HG03139 (cell line): Measurements from ENCODE around the gene CD83.

ENCODE experiments used
- ATAC-seq: cut with Tn5 transposase; IDR thresholded peaks from one replicate; pipeline ENCODE4 v1.9.1; 2021; ENCODE audit not compliant: unreplicated experiment

Gene CD83

DNA sequence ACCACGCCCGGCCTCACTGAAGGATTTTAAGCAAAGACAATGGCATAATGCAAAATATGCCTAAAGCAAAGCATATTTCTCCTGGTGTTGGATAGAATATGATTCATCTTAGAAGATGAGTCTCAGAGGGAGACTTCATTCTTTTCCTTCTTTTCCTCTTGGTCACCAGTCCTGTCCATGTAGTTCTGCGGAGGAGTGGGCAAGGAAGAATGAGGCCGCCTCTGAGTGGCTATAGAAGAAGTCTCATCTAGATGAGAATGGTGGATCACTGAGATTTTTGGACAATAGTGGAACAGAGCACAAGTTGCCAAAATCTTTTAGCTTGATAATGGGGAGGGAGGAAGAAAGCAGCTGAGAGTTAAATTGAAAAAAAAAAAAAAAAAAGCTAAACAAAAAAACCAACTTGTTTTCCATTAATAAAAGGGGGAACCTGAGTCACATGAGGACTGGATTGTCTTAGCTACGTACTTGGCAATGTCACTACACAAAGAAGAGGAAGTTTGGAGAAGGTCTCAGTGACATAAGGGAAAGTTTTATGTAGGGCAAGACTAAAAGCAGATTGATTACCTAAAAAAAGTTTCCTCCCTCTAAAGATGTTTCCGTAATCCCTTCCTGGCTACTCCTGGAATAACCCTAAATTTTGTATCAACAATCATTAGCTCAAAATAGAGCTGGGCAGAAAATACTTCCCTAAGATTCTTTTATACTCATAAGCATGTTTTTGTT, 6.0 kb downstream of the CD83 start:
- no peak for ATAC-seq

DNA sequence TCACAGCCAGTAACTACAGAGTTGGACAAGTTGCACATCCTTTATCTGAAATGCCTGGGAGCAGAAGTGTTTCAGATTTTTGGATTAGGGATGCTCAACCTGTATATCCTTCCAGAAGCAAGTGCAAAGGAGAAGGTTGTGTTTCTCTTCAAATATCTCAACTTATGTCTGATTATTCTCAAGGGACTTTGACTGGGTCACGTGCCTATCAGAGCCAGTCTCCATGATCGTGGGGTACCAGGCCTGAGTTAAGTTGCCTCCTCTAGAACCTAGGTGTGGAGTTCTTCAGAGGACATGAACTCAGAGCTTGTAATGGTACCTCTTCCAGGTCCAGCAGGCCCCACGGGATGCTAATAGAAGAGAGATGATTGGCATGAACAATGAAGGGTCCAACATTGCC, 7.8 kb downstream of the CD83 start:
- ATAC-seq = no peak

DNA sequence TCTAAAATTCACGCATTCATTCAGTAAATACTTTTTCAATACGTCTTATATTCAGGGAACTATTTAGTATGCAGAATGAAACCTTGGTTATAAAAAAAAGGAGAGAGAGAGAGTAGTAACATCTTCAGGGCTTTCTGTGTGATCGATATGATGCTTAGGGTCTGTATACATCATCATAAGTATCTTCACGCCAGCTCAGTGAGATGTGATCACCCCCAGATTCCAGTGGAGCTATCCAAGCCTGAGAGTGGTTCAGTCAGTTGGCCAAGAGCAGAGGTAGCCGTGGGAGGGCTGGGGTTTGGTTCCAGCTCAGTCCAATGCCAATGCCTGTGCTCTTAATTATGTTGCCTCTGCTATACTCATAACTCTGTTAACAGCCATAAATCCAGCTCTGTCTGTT, 8.6 kb downstream of the CD83 start:
- no peak for ATAC-seq

DNA sequence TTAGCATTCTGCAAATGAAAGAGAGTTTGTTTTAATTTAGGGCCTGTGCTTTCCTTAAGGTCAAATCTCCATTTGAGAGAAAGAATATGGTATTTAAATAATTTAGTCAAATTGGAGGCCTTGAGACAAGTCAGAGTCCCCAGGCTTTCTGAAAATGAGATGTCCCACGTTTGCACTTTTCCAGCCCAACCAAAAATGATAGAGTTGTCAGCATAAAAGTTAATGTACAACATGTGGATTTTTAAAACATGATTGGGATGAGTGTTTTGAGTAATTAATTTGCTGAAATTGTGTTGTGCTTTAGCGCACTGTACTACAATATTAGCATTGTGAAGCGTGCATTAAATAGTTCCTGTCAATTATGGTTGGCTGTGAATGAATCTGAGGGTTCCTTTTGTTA, 10.0 kb downstream of the CD83 start:
- ATAC-seq = no peak

DNA sequence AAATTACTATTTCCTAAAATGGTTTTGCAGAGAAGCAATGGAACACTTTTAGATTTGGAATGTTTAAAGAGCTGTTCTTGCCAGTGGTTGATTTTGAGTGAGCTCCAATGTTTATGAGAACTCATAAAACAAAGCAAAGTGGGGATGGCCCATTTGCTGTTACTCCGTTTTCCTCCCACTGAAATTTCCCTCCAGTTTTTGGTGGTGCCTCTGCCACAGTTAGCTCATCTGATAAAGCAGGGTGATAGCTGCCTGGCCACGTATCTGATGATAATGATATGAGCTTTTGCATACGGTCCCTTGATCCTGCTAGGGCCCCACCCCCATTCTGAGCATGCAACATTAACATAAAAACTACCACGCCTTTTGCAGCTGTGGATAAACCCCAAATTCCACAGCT, 10.4 kb downstream of the CD83 start:
- ATAC-seq = no peak

DNA sequence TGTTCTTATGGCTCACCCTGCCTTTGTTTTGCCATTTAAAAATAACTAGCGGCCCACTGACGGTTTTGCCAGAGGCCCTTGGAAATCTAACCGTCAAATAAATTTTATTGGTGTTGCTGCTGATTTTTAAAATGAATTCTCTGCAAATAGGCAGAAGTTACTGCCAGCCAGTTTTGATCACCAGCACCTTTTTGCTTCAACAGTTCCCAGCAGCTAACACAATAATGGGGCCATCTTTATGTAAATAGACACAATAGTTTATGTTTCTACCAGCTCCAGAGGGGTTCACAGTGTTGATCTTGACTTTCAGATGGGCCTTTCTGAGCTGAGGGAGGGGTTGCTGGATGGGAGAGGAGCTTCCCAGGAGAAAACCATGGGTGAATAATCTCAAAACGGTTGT, 11.2 kb downstream of the CD83 start:
- no peak for ATAC-seq

DNA sequence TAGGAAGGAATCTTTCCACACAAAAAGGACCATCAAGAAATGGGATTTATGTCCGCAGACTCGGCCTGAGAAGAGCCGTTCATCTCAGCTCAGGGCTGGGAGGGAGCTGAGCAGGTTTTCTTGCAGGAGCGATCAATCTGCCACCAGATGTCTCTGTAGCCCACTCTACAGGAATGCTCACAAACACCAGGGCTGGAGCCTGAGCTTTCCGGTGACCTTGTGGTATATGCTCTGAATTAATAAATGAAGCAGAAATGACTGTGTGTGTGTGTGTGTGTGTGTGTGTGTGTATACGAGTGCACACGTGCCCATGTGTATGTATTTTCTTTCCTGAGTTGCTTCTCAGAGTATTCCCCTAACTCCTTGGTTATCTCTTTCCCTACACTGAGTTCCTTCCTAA, 12.0 kb downstream of the CD83 start:
- ATAC-seq = no peak

DNA sequence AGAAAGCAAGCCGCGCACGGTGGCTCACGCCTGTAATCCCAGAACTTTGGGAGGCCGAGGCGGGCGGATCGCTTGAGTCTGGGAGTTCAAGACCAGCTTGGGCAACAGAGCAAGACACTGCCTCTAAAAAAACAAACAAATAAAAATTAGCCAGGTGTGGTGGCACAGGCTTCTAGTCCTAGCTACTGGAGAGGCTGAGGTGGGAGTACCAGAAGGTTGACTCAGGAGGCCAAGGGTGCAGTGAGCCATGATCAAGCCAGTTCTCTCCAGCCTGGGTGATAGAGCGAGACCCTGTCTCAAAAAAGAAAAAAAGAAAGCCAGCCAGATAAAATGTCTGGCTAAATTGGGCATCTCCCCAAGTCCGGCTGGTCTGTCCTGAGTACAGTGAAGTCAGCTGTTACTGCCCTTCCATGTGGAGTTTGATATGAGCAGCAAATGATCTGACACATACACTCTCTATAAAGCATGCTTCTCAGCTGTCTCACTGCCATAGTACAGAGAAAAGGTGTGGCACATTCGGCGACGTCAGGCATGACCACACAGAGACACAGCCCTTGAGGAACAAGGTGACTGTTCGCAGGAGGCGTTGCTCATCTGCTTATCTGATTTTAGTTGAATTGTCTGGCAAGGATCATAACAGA, 13.0 kb downstream of the CD83 start:
- no peak for ATAC-seq

DNA sequence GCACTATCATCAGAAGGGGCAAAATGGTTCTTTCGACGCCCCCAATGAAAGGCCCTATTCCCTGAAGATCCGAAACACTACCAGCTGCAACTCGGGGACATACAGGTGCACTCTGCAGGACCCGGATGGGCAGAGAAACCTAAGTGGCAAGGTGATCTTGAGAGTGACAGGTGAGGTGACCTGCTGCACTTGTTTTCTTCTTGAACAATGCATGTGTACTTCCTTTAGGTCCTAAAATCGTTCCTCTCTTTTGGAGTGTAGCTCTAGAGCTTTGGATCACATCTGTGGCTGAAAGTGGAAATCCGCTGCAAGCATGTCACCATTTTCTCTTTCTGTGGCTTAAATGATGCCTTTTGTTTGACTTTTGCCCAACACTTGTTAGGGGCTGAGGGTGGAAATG, 14.0 kb downstream of the CD83 start:
- ATAC-seq = no peak

DNA sequence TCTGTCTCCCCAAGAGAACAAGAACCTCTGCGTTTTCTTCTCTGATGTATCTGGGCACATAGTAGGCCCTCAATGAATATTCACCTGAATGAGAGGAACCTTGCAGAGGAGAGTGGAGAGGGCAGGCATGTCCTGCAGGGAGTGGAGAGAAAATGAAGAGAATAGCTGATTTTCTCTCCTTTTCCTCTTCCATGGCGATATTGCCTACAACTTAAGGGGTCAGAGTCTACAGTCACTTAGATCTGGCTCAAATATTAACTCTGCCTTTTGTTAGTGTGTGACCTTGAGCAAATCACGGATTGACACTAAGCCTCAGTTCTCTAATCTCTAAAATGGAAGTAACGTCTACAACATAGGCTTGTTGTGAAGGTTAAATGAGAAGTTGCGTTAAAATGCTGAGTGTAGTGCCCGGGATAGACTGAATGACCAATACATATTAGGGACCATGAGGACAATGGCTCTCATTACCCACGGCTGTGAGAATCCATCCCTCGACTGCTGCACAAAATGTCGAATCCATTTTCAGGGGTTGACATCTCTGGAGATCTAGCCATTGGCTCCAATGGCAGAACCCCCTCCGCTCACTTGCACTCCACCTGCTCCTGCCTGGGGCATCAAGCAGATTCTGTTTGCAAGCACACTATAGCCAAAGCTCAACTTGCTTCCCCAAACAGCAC, 14.8 kb downstream of the CD83 start:
- no peak for ATAC-seq

DNA sequence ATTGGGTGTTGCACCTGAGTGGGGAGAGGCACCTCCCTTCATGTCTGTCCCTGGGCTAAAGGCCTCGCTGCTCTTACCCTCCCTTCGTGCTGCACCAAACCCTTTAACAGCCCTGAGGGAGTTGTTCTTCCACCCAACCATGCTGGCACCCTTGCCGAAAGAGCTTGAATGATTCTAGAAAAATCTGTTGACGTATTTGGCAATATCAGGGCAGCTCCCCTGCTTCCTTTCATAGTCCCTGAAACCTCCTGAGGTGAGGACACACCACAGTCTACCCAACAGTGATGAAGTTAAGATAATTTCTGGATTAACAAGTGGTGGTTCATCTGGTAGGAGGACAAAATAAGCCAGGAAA, 15.3 kb downstream of the CD83 start:
- no peak for ATAC-seq

DNA sequence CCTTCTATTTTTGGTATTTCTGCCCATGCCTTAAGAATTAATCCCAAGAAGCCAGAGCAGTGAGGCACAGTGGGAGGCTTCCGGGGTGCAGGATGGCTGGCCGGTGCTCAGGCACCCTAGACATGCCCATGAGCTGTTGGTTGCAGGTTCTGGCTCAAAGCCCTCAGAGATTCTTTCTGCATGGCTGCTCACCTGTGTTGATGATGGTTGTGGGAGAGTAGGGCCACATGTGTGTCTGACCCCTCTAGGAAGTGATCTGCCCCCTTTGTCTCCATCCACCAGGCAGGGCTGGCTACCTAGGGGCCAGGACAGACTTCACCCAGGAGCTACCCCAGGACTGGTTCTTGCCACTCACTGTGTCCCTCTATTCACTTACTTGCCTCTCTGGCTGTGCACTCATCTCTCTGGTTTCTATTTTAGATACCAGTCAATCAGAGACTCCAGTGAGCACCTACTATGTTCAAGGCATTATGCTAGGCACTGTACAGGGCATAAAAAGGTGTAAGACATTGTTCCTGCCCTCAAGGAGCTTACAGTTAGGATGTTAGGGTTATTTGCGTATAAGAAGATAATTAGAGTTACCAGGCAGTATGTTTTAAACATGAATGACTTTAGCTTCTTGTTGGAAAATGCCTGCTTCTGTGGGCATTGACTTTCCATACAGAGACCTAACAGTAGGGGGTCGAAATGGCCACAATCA, 16.8 kb downstream of the CD83 start:
- no peak for ATAC-seq

DNA sequence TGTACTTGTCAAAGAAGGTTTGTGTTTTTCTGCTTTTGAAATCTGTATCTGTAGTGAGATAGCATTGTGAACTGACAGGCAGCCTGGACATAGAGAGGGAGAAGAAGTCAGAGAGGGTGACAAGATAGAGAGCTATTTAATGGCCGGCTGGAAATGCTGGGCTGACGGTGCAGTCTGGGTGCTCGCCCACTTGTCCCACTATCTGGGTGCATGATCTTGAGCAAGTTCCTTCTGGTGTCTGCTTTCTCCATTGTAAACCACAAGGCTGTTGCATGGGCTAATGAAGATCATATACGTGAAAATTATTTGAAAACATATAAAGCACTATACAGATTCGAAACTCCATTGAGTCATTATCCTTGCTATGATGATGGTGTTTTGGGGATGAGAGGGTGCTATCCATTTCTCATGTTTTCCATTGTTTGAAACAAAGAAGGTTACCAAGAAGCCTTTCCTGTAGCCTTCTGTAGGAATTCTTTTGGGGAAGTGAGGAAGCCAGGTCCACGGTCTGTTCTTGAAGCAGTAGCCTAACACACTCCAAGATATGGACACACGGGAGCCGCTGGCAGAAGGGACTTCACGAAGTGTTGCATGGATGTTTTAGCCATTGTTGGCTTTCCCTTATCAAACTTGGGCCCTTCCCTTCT, 18.4 kb downstream of the CD83 start:
- no peak for ATAC-seq

DNA sequence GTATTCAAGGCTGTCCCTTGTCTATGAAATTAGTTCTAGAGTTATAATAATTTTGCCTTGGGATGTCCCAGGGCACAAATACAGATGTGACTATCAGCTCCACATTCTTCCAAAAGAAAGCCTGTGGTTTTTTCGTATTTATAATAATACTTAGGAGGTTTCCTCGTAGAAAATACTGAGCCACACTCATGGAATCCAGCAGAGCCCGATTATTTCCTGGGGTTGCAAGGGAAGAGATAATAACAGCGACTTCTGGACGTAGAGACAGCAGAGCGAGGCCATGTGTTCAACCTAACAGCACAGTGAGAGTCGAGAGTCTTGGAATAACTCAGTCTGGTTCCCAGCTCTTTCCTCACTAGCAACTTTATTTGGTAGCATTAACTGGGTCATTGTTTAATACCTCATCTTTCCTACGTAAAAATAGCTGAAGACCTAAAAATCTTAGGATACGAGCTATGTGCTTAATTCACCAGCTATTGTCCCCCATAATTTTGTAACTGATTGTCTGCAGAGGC, 21.2 kb downstream of the CD83 start:
- ATAC-seq = no peak

DNA sequence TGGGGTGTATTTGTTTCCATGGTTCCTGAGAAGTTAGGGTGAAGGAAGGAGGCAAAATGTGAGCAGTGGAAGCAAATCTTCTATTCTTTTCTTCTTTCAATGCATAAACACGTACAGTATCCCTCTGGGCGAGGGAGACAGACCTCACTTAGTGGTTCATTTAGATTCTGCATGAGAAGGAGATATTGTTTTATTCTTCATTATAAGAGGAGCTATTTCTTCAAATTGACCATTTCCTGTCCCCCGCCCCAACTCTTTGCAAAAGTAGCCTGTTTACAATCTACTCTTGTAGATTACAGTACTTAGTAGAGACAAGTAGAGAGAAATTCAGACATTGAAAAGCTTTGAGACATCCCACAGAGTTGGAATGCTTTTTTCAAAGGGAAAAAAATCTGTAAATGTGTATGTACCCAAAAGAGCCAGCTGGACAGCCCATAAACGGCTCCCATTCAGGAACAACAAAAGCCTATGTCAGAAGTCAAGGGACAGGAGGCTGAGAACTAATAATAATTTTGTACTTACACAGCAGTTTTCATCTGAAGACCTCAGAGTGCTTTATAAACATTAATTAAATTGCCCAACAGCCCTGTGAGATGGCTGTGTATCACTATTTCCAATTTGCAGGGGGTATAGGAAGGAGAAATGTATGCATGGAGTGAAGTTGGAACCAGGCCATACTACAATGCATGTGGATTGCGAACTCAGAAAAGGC, 23.9 kb downstream of the CD83 start:
- ATAC-seq = no peak

DNA sequence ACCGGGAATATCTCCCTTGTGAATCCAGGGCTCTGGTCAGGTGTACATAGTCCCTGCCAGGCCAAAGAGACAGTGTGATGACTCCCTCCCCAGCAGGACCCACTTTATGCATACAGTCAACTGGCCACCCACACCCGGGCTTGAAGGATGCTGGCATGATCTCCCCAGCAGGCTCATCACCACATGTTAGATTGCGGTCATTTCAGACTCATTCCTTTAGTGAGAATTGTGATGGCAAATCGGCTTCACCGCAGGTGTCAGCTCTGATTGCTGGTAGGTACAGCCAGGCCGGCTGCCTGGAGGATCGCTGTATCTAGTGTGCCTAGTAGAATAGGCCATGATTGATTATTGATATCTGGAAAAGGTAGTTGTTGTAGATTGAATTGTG, 24.5 kb downstream of the CD83 start:
- no peak for ATAC-seq

DNA sequence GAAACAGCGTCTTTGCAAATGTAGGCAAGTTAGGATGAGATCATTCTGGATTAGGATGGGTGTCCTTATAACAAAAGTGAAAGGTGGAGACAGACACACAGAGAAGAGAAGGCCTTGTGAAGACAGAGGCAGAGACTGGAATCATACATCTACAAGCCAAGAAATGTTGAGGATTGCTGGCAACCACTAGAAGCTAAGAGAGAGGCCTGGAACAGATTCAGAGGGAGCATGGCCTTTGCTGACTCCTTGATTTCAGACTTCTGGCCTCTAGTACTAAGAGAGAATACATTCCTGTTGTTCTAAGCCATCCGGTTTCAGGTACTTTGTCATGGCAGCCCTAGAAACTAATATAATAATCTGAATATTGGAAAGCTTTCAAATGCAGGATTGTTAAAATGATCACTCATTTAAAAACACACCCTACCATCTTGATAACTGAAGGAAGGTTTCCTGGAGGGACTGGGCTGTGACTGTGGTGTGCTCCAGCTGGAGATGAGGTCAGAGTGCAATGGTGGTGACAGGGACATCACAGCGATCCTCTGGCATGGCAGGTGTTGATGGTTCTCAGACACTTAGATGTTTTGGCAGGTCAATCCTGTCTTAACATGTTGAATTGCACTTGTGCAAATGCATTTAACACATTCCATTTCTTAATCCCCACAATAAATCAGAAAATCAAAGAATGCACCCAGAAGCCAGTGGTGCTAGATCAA, 25.1 kb downstream of the CD83 start:
- ATAC-seq = no peak

DNA sequence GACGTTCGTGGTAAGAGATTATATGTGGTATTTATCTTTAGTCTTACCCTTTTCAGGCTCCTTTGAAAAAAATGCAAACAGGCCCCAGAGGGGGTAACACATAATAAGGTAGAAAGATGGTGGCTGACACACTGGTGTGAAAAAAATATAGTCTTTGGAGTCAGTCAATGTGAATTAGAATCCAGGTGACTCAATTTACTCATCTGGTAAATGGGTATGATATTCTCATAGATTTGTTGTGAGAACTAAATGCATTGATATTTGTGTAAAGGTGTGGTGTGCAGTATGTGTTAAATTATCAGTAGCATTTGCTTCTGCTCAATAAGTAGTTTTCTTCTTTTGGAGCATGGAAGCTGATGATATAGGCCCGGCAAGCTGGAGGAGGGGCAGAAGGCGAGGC, 25.7 kb downstream of the CD83 start:
- ATAC-seq = no peak

DNA sequence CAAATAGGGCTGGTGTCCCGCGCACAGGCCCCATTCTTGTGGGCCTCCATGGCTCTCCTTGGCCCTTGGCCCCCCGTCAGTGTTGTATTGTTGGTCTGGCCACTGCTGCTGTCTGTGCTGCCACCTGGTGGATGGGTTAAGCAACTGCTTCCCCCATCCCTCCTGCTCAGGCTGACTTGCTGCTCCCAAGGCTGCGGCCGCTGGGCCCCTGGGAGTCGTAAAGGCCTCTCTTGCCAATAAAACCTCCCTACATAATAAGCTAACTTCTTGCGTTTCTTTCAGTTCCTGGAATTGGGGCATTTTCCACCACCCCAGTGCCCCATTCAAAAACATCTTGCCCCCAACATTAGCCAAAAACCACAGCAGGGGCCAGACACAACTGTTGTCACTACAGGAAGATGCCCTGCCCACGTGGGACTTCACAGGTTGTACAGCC, 27.1 kb downstream of the CD83 start:
- ATAC-seq = no peak

DNA sequence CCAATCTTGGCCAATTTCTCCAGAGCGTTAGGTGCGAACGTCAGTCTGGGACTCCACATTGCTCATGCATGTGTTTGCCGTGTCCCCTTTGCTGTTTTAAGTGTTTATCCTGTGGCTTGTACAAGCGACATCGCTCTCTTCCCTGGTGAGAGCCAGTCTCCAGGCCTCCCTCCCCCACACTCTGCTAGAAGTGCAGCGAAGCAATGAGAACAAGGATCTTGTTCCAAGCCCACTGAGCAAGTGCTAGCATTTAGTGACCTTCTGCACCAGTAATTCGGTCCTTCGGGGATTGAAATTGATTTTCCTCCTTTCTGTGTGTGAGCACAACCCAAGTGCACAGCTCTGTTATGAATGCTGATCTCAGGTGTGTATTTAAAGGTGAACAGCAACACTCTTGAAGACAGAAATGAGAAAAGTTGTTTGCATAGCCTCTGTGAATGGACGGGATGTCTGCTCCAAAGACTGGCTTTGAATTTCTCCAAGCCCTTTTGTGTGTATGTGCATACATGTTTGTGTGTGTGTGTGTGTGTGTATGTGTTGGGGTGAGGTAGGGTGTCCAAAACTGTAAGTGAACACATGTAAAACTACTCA, 29.0 kb downstream of the CD83 start:
- ATAC-seq = no peak
